ENCODE results near the gene SMU1. TPM values are rescaled to one million over a fixed set of nuclear protein-coding genes. Genes with fewer than 3 reads are reported as not detected.
"Not testable (repeated sequence)": the region's sequence is repeated elsewhere in the genome, so short reads cannot be mapped to it uniquely, and the experiment has no call there.

The SMU1 gene
- total RNA-seq, 6 donors from 2014 or later: 7.9 to 19.8 (median 17.2) TPM

DNA sequence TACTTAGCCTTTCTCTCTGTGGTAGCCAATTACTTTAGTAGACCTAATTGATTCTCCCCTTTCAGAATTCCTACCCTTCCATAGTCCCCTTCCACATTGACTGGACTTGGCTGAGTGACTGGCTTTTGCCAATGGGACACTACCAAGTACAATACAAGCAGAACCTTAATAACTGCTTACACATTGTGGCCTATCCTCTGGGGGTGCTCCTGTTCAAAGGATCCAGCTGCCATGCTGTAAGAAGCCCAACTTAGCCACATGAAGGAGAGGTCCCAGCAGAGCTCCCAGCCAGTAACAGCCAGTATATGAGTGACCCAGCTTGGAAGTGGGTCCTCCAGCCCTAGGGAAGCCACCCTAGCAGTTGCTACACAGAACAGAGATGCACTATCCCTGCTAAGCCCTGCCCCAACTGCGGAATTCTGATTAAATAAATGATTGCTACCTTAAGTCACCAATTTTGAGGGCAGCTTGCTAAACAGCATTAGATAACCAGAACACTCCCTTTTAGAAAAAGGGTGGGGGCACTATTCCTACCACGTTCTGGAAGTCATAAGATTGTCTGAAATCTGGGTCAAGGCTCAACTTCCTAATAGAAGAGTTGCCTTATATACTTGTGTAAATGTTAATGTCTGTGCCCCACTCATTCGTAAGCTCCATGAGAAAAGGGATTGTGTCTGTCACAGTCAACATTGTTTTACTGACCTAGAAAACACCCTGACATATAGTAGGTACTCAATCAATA, 64.0 kb downstream of the SMU1 start:
- Histone ChIP-seq H3K4me3 (no peak overlapping the region), H3K27me3 (no peaks in the 10 kb centered on the region), H3K9me3 (no peaks in the 10 kb centered on the region), H3K36me3 (no peaks in the 10 kb centered on the region), H3K27ac (peak overlapping the region in 2 of 4 donors; percentile 27 to 35), H3K4me1 (no peaks in the 10 kb centered on the region)
- 65 to 68% methylated on average over 2 to 3 of the region's 3 CpGs for WGBS, 2 donors
- no peak for DNase-seq
- peak; percentile 48 to 52 for ATAC-seq (ENCODE audit: low FRiP score in 2 of 2)
- TF ChIP-seq EP300 (IDR thresholded peaks at IDR 0.05): no peak
- no peak for TF ChIP-seq POLR2AphosphoS5 (IDR thresholded peaks at IDR 0.05)
- TF ChIP-seq POLR2A (IDR thresholded peaks at IDR 0.05): no peak
- TF ChIP-seq, protein P1, sequence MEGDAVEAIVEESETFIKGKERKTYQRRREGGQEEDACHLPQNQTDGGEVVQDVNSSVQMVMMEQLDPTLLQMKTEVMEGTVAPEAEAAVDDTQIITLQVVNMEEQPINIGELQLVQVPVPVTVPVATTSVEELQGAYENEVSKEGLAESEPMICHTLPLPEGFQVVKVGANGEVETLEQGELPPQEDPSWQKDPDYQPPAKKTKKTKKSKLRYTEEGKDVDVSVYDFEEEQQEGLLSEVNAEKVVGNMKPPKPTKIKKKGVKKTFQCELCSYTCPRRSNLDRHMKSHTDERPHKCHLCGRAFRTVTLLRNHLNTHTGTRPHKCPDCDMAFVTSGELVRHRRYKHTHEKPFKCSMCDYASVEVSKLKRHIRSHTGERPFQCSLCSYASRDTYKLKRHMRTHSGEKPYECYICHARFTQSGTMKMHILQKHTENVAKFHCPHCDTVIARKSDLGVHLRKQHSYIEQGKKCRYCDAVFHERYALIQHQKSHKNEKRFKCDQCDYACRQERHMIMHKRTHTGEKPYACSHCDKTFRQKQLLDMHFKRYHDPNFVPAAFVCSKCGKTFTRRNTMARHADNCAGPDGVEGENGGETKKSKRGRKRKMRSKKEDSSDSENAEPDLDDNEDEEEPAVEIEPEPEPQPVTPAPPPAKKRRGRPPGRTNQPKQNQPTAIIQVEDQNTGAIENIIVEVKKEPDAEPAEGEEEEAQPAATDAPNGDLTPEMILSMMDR (IDR thresholded peaks at IDR 0.05): no peak

GRCh38 chr9:33011831-33012230, 64.6 kb downstream of the SMU1 start:
- Histone ChIP-seq H3K9me3 (no peaks in the 10 kb centered on the region), H3K4me3 (no peak overlapping the region), H3K27ac (no peak overlapping the region), H3K27me3 (no peaks in the 10 kb centered on the region), H3K4me1 (no peaks in the 10 kb centered on the region), H3K36me3 (no peaks in the 10 kb centered on the region)
- peak in 1 of 2 donors; percentile 34 for ATAC-seq (ENCODE audit: low FRiP score in 2 of 2)
- no peak for DNase-seq
- 72 to 81% methylated on average over 3 of the region's 3 CpGs for WGBS, 2 donors
- TF ChIP-seq POLR2A (IDR thresholded peaks at IDR 0.05): no peak
- no peak for TF ChIP-seq POLR2AphosphoS5 (IDR thresholded peaks at IDR 0.05)
- no peak for TF ChIP-seq EP300 (IDR thresholded peaks at IDR 0.05)
- TF ChIP-seq, protein P1 (IDR thresholded peaks at IDR 0.05): no peak

DNA sequence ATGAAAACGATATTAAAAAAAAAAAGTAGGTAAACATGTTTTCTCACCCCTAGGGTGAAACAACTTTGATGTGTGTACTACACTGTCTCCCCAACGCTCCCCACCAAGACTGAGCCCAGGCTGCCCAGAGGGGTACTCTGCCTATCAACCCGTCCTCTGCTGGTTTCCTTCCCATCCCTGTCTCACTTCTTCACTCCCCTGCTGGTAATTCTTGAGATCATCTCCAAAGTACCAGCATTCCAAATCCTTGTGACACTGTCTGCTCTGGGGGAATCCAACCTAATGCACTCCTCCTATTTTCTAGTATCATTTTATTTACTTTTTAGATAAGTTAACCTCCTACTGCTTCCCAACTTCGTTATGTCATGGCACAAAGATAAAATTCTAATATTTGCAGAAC, 68.7 kb downstream of the SMU1 start:
- WGBS, 2 donors: 86 to 89% methylated on average over 4 of the region's 4 CpGs
- TF ChIP-seq EP300 (IDR thresholded peaks at IDR 0.05) (no peak), POLR2A (IDR thresholded peaks at IDR 0.05) (no peak)
- Histone ChIP-seq H3K27ac (no peak overlapping the region), H3K9me3 (no peaks in the 10 kb centered on the region), H3K36me3 (no peaks in the 10 kb centered on the region), H3K27me3 (no peaks in the 10 kb centered on the region), H3K4me3 (no peak overlapping the region), H3K4me1 (no peaks in the 10 kb centered on the region)
- ATAC-seq (ENCODE audit: low FRiP score in 2 of 2) (no peak), DNase-seq (no peak)

DNA sequence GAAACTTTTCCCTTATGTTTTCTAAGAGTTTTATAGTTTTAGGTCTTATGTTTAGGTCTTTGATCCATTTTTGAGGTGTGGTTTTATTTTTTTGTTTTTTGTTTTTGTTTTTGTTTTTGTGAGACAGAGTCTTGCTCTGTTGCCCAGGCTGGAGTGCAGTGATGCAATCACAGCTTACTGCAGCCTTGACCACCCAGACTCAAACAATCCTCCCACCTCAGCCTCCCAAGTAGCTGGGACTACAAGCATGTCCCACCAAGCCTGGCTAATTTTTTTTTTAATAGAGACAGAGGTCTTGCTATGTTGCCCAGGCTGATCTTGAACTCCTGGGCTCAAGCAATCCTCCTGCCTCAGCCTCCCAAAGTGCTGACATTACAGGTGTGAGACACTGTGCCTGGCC, 71.1 kb downstream of the SMU1 start:
- ATAC-seq (ENCODE audit: low FRiP score in 2 of 2); H3K36me3 ChIP-seq; DNase-seq; H3K4me3 ChIP-seq; H3K27ac ChIP-seq; H3K27me3 ChIP-seq; H3K9me3 ChIP-seq: not testable (repeated sequence)
- H3K4me1 ChIP-seq: peaks cover 7 to 13% (median 8%) of the 10 kb centered on the region in 4 donors

- Histone ChIP-seq H3K4me3 (peak overlapping the region; percentile 83 to 87 (median 85)), H3K36me3 (peaks cover 5 to 16% (median 11%) of the 10 kb centered on the region in 4 donors), H3K27ac (peak overlapping the region; percentile 90 to 97 (median 92)), H3K4me1 (peaks cover 11 to 19% (median 13%) of the 10 kb centered on the region in 4 donors)
- not testable (repeated sequence) for DNase-seq, H3K27me3 ChIP-seq, H3K9me3 ChIP-seq
- peak in 1 of 2 donors; percentile 13 for ATAC-seq (ENCODE audit: low FRiP score in 2 of 2)
- WGBS, 2 donors: 10 to 12% methylated on average over 12 of the region's 12 CpGs
These were observed 75.8 kb downstream of the SMU1 start for GRCh38 chr9:33000682-33001055.

GRCh38 chr9:32992595-32993238, 83.8 kb downstream of the SMU1 start:
- Histone ChIP-seq H3K4me1 (peaks cover 0 to 13% (median 0%) of the 10 kb centered on the region in 4 donors), H3K27me3 (no peaks in the 10 kb centered on the region), H3K9me3 (no peaks in the 10 kb centered on the region), H3K27ac (no peak overlapping the region), H3K4me3 (no peak overlapping the region), H3K36me3 (peaks cover 8 to 54% (median 34%) of the 10 kb centered on the region in 4 donors)
- ATAC-seq (ENCODE audit: low FRiP score in 2 of 2) (no peak), DNase-seq (no peak)
- TF ChIP-seq POLR2AphosphoS5 (IDR thresholded peaks at IDR 0.05) (no peak), EP300 (IDR thresholded peaks at IDR 0.05) (no peak), POLR2A (IDR thresholded peaks at IDR 0.05) (no peak)
- TF ChIP-seq, protein P1 (IDR thresholded peaks at IDR 0.05): no peak
- WGBS, 2 donors: 68 to 74% methylated on average over 3 of the region's 3 CpGs

Measured in upper lobe of left lung (tissue), 6 donors.